COLO668 (cell line): ENCODE data around the gene KDR.

Experiments
- DNase-seq: peaks from one replicate; lab custom pipeline; 2025; ENCODE audit not compliant: unreplicated experiment; lab: John Stamatoyannopoulos, UW

KDR gene

GRCh38 chr4:55124322-55125076 lies 896 bp downstream of the KDR start:
- DNase-seq = no peak

- DNase-seq = no peak
Observed at GRCh38 chr4:55123791-55124190, 1.6 kb downstream of the KDR start.

GRCh38 chr4:55122235-55122634 lies 3.2 kb downstream of the KDR start:
- DNase-seq = no peak

- DNase-seq = no peak
Observed at GRCh38 chr4:55121246-55121645, 4.1 kb downstream of the KDR start.

- DNase-seq = no peak
Observed at GRCh38 chr4:55118397-55118796, 7.0 kb downstream of the KDR start.

- no peak for DNase-seq
Observed at GRCh38 chr4:55117511-55117910, 7.9 kb downstream of the KDR start.

- no peak for DNase-seq
Observed at GRCh38 chr4:55116450-55116849, 8.9 kb downstream of the KDR start.

- no peak for DNase-seq
Observed at GRCh38 chr4:55111601-55112000, 13.8 kb downstream of the KDR start.

- no peak for DNase-seq
Observed at GRCh38 chr4:55110131-55110530, 15.3 kb downstream of the KDR start.

- DNase-seq = no peak
Observed at GRCh38 chr4:55107054-55107453, 18.3 kb downstream of the KDR start.

GRCh38 chr4:55103224-55103623 lies 22.2 kb downstream of the KDR start:
- DNase-seq = no peak

GRCh38 chr4:55099816-55100215 lies 25.6 kb downstream of the KDR start:
- no peak for DNase-seq

- DNase-seq = no peak
Observed at GRCh38 chr4:55098456-55099204, 26.8 kb downstream of the KDR start.

GRCh38 chr4:55096619-55097018 lies 28.8 kb downstream of the KDR start:
- no peak for DNase-seq

GRCh38 chr4:55096045-55096444 lies 29.4 kb downstream of the KDR start:
- DNase-seq = no peak

GRCh38 chr4:55092504-55092903 lies 32.9 kb downstream of the KDR start:
- no peak for DNase-seq

- DNase-seq = no peak
Observed at GRCh38 chr4:55089916-55090315, 35.5 kb downstream of the KDR start.

- DNase-seq = no peak
Observed at GRCh38 chr4:55087913-55088260, 37.5 kb downstream of the KDR start.

GRCh38 chr4:55087009-55087912 lies 38.1 kb downstream of the KDR start:
- no peak for DNase-seq

- no peak for DNase-seq
Observed at GRCh38 chr4:55086578-55086977, 38.8 kb downstream of the KDR start.

GRCh38 chr4:55083735-55084134 lies 41.7 kb downstream of the KDR start:
- DNase-seq = no peak

GRCh38 chr4:55082756-55083155 lies 42.6 kb downstream of the KDR start:
- no peak for DNase-seq
